HEK293 (cell line): ENCODE data around the gene TSPO2.

Source experiments
- CTCF ChIP-seq: fragments of 450-650 bp; formaldehyde crosslinking; IDR thresholded peaks from 2 replicates; pipeline ENCODE4 v1.5.1; 2016; ENCODE audit warnings: missing biosample characterization, missing genetic modification characterization
- GLI4 ChIP-seq: fragments of 450-650 bp; formaldehyde crosslinking; IDR thresholded peaks from 2 replicates; pipeline ENCODE4 v1.5.1; 2016; ENCODE audit warnings: missing biosample characterization, missing genetic modification characterization
- KLF17 ChIP-seq: fragments of 450-650 bp; formaldehyde crosslinking; IDR thresholded peaks from 2 replicates; pipeline ENCODE4 v1.5.1; 2016; ENCODE audit warnings: missing biosample characterization, missing genetic modification characterization
- PATZ1 ChIP-seq: fragments of 450-650 bp; formaldehyde crosslinking; IDR thresholded peaks from 2 replicates; pipeline ENCODE4 v1.5.1; 2016; ENCODE audit warnings: missing biosample characterization, missing genetic modification characterization
- RBAK ChIP-seq: fragments of 450-650 bp; formaldehyde crosslinking; IDR thresholded peaks from 2 replicates; pipeline ENCODE4 v1.5.1; 2016; ENCODE audit warnings: missing biosample characterization, missing genetic modification characterization
- TCF7L2 ChIP-seq: IDR thresholded peaks from 2 replicates; pipeline ENCODE4 v1.6.1; 2011; ENCODE audit warnings: low read depth, mild to moderate bottlenecking, inconsistent platforms, low read length, moderate library complexity, borderline replicate concordance
- ZFP3 ChIP-seq: fragments of 450-650 bp; formaldehyde crosslinking; IDR thresholded peaks from 2 replicates; pipeline ENCODE4 v1.5.1; 2016; ENCODE audit warnings: low read depth, missing biosample characterization, missing genetic modification characterization
- ZNF121 ChIP-seq: fragments of 450-650 bp; formaldehyde crosslinking; IDR thresholded peaks from 2 replicates; pipeline ENCODE4 v1.5.1; 2016; ENCODE audit warnings: missing biosample characterization, missing genetic modification characterization
- ZNF157 ChIP-seq: fragments of 450-650 bp; formaldehyde crosslinking; IDR thresholded peaks from 2 replicates; pipeline ENCODE4 v1.5.1; 2016; ENCODE audit warnings: missing biosample characterization, missing genetic modification characterization
- ZNF596 ChIP-seq: fragments of 450-650 bp; IDR thresholded peaks from 2 replicates; pipeline ENCODE4 v1.5.0; 2018; ENCODE audit warnings: missing biosample characterization, mild to moderate bottlenecking, missing genetic modification characterization, moderate library complexity
- ZNF76 ChIP-seq: fragments of 450-650 bp; formaldehyde crosslinking; IDR thresholded peaks from 2 replicates; pipeline ENCODE4; 2016; ENCODE audit warnings: low read depth, missing biosample characterization, missing genetic modification characterization, borderline replicate concordance
- ZNF837 ChIP-seq: fragments of 450-650 bp; formaldehyde crosslinking; IDR thresholded peaks from 2 replicates; pipeline ENCODE4 v1.5.1; 2016; ENCODE audit warnings: missing biosample characterization, missing genetic modification characterization
- ZSCAN16 ChIP-seq: fragments of 450-650 bp; formaldehyde crosslinking; IDR thresholded peaks from 2 replicates; pipeline ENCODE4 v1.5.1; 2016; ENCODE audit warnings: missing biosample characterization, missing genetic modification characterization
- TF ChIP-seq, protein P1 (sequence below): fragments of 450-650 bp; formaldehyde crosslinking; conservative IDR thresholded peaks from 2 replicates; pipeline ENCODE4 v1.5.1; 2016; ENCODE audit warnings: low read depth, missing biosample characterization, missing genetic modification characterization

DNA sequence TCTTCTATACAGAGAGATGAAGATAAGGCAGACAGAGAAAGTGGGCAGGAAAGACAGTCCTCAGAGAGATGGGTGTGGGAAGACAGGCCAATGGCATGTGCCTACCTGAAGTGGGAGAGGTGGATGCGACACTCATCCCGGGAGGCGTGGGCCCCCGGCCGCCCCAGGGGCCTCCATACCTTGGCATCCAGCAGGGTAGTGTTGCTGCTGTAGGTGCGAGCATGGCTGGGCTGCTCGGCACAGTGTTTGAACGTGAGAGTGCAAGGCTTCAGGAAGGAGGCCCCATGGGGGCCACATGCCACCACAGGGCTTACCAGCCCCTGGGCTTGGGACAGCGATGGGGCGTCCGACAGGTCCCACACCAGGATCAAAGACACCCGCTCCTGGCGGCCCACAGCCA lies 8.5 kb upstream of the TSPO2 start:
- TF ChIP-seq CTCF (no peak), ZNF121 (tag by site-specific recombination) (no peak), TCF7L2 (no peak), ZNF596 (tag by site-specific recombination) (no peak), GLI4 (tag by site-specific recombination) (no peak), PATZ1 (tag by site-specific recombination) (no peak), ZNF157 (tag by site-specific recombination) (no peak), ZNF76 (tag by site-specific recombination) (no peak), ZFP3 (no peak), ZNF837 (tag by site-specific recombination) (no peak), ZSCAN16 (tag by site-specific recombination) (no peak), KLF17 (tag by site-specific recombination) (no peak), RBAK (tag by site-specific recombination) (no peak)
- TF ChIP-seq, protein P1, sequence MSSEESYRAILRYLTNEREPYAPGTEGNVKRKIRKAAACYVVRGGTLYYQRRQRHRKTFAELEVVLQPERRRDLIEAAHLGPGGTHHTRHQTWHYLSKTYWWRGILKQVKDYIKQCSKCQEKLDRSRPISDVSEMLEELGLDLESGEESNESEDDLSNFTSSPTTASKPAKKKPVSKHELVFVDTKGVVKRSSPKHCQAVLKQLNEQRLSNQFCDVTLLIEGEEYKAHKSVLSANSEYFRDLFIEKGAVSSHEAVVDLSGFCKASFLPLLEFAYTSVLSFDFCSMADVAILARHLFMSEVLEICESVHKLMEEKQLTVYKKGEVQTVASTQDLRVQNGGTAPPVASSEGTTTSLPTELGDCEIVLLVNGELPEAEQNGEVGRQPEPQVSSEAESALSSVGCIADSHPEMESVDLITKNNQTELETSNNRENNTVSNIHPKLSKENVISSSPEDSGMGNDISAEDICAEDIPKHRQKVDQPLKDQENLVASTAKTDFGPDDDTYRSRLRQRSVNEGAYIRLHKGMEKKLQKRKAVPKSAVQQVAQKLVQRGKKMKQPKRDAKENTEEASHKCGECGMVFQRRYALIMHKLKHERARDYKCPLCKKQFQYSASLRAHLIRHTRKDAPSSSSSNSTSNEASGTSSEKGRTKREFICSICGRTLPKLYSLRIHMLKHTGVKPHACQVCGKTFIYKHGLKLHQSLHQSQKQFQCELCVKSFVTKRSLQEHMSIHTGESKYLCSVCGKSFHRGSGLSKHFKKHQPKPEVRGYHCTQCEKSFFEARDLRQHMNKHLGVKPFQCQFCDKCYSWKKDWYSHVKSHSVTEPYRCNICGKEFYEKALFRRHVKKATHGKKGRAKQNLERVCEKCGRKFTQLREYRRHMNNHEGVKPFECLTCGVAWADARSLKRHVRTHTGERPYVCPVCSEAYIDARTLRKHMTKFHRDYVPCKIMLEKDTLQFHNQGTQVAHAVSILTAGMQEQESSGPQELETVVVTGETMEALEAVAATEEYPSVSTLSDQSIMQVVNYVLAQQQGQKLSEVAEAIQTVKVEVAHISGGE (tag by site-specific recombination): no peak
